HG03039 (cell line): Measurements from ENCODE around the gene COL21A1.
"Not testable (repeated sequence)": the region's sequence is repeated elsewhere in the genome, so short reads cannot be mapped to it uniquely, and the experiment has no call there.

Experiments
- ATAC-seq: cut with Tn5 transposase; IDR thresholded peaks from one replicate; pipeline ENCODE4 v1.9.1; 2021; ENCODE audit warnings: mild to moderate bottlenecking, moderate library complexity; ENCODE audit not compliant: unreplicated experiment

COL21A1 gene

GRCh38 chr6:56021943-56022342, 225.4 kb downstream of the COL21A1 start:
- ATAC-seq = no peak

GRCh38 chr6:56019973-56020372, 227.4 kb downstream of the COL21A1 start:
- no peak for ATAC-seq

- no peak for ATAC-seq
Measured at GRCh38 chr6:56017198-56017597, 230.2 kb downstream of the COL21A1 start.

GRCh38 chr6:56014039-56014438, 233.3 kb downstream of the COL21A1 start:
- not testable (repeated sequence) for ATAC-seq

- no peak for ATAC-seq
Measured at GRCh38 chr6:56009636-56010035, 237.7 kb downstream of the COL21A1 start.
